Keratinocyte (primary cell): ENCODE measurements around the gene FRAS1. TPM values are rescaled to one million over a fixed set of nuclear protein-coding genes. Genes with fewer than 3 reads are reported as not detected.

Experiments
- DNase-seq: peaks from one replicate; pipeline ENCODE4 v3.0.0-alpha.2; 2011; ENCODE audit warnings: low read depth, missing footprints, low spot score
- FAIRE-seq: peaks from 2 replicates; lab custom pipeline; 2011; peaks lifted over from hg19 to GRCh38; lab: Jason Lieb, UNC
- H2AFZ ChIP-seq: 2 replicates; pipeline ENCODE4 v1.6.0; 2012; ENCODE audit warnings: low read length, control low read depth, inconsistent platforms; ENCODE audit not compliant: control insufficient read depth
- H3K27ac ChIP-seq: 2 replicates; pipeline ENCODE4 v1.5.1; 2011; ENCODE audit warnings: low read length; ENCODE audit not compliant: control insufficient read depth, insufficient read depth
- H3K27me3 ChIP-seq: 3 replicates; pipeline ENCODE4 v1.6.0; 2011; ENCODE audit warnings: low read length; ENCODE audit not compliant: control insufficient read depth, insufficient read depth; ENCODE audit errors: extremely low read depth
- H3K36me3 ChIP-seq, 2 experiments: 2 replicates in 1 of 2; 3 replicates in 1 of 2; pipeline ENCODE4 v1.5.1; 2011; ENCODE audit warnings: low read length in 2 of 2, mild to moderate bottlenecking in 1 of 2; ENCODE audit not compliant: control insufficient read depth in 2 of 2, insufficient read depth in 2 of 2; ENCODE audit errors: extremely low read depth in 1 of 2
- H3K4me1 ChIP-seq: 3 replicates; pipeline ENCODE4 v1.5.1; 2011; ENCODE audit warnings: low read length; ENCODE audit not compliant: control insufficient read depth, insufficient read depth; ENCODE audit errors: extremely low read depth
- H3K4me2 ChIP-seq: 3 replicates; pipeline ENCODE4 v1.6.0; 2011; ENCODE audit warnings: low read depth, low read length; ENCODE audit not compliant: control insufficient read depth, insufficient read depth; ENCODE audit errors: extremely low read depth
- H3K4me3 ChIP-seq, 3 experiments: fragments of 200-600 bp in 1 of 3; sonication (generic) in 1 of 3; 2 replicates in 2 of 3; 3 replicates in 1 of 3; pipeline ENCODE4 v1.5.1; 2011 to 2016; ENCODE audit warnings: low read length in 3 of 3, mild to moderate bottlenecking in 3 of 3, control low read depth in 2 of 3, inconsistent platforms in 1 of 3, low read depth in 1 of 3, mixed read lengths in 1 of 3, mixed run types in 1 of 3, moderate library complexity in 1 of 3; ENCODE audit not compliant: control insufficient read depth in 2 of 3, insufficient read depth in 2 of 3; ENCODE audit errors: extremely low read depth in 1 of 3
- H3K79me2 ChIP-seq: 2 replicates; pipeline ENCODE4 v1.6.0; 2012; ENCODE audit warnings: low read length; ENCODE audit not compliant: control insufficient read depth, insufficient read depth
- H3K9ac ChIP-seq: 3 replicates; pipeline ENCODE4 v1.6.0; 2011; ENCODE audit warnings: low read length; ENCODE audit not compliant: control insufficient read depth, insufficient read depth; ENCODE audit errors: extremely low read depth
- H3K9me1 ChIP-seq: 3 replicates; pipeline ENCODE4 v1.6.0; 2011; ENCODE audit warnings: low read length; ENCODE audit not compliant: control insufficient read depth, insufficient read depth; ENCODE audit errors: extremely low read depth
- H3K9me3 ChIP-seq: 2 replicates; pipeline ENCODE4 v1.5.1; 2012; ENCODE audit warnings: low read depth, low read length; ENCODE audit not compliant: control insufficient read depth
- H4K20me1 ChIP-seq: 3 replicates; pipeline ENCODE4 v1.6.0; 2011; ENCODE audit warnings: low read length; ENCODE audit not compliant: control insufficient read depth, insufficient read depth; ENCODE audit errors: extremely low read depth
- CTCF ChIP-seq, 3 experiments: IDR thresholded peaks in 1 of 3; conservative IDR thresholded peaks in 1 of 3; optimal IDR thresholded peaks in 1 of 3; 2 replicates in 2 of 3; 3 replicates in 1 of 3; pipeline versions ENCODE3 to v1.5.1; 2011; ENCODE audit warnings: low read length in 3 of 3, mild to moderate bottlenecking in 3 of 3, moderate library complexity in 2 of 3, control low read depth in 1 of 3, inconsistent platforms in 1 of 3; ENCODE audit not compliant: insufficient read depth in 2 of 3; ENCODE audit errors: extremely low read depth in 1 of 3
- EZH2 ChIP-seq: IDR thresholded peaks from one replicate; pipeline ENCODE4 v1.6.1; 2012; ENCODE audit warnings: inconsistent platforms, mild to moderate bottlenecking, low read length, moderate library complexity
- dilution Hi-C: fragments of 300-500 bp; cut with MboI; formaldehyde crosslinking; loops from one replicate; pipeline ENCODE4 v1.7.0; 2020; ENCODE audit warnings: low sequenced_read_pairs; ENCODE audit not compliant: extremely low pct_ligation_motif_present
- polyA plus RNA-seq, 5 experiments: library from polyadenylated mRNA; depleted of rRNA in 3 of 5; stranded (reverse) in 3 of 5; stranded (forward) in 1 of 5; unstranded in 1 of 5; fragments of >200 nt; gene quantifications; 1 replicate in 1 of 5; 2 replicates in 3 of 5; 3 replicates in 1 of 5; pipeline versions ENCODE4 v1.2.1 to v1.2.3, GENCODE V29; 2011 to 2012; ENCODE audit warnings: missing spikeins in 2 of 5, low read depth in 1 of 5, low replicate concordance in 1 of 5

The FRAS1 gene
- polyA plus RNA-seq, 1 donor (not counting 4 experiments of a cell fraction or from before 2014, with no cell fraction given) = 3.5 TPM

GRCh38 chr4:78386679-78387078 is 329.6 kb downstream of the FRAS1 start:
- no peak for DNase-seq
- Histone ChIP-seq H3K27ac (no peak overlapping the region), H3K9me3 (no peaks in the 10 kb centered on the region), H2AFZ (no peak overlapping the region), H4K20me1 (no peaks in the 10 kb centered on the region), H3K9ac (no peak overlapping the region), H3K9me1 (no peaks in the 10 kb centered on the region), H3K27me3 (no peaks in the 10 kb centered on the region), H3K4me1 (no peaks in the 10 kb centered on the region), H3K4me2 (no peak overlapping the region), H3K79me2 (no peaks in the 10 kb centered on the region), H3K36me3 (no peaks in the 10 kb centered on the region), H3K4me3 (no peak overlapping the region)
- TF ChIP-seq CTCF (optimal IDR thresholded peaks at IDR 0.05 in 1 of 3, IDR thresholded peaks at IDR 0.05 in 1 of 3, conservative IDR thresholded peaks at IDR 0.05 in 1 of 3; ENCODE audit: extremely low read depth in 1 of 3, insufficient read depth in 2 of 3, low read length in 3 of 3) = no peak
- TF ChIP-seq EZH2 = no peak
- dilution Hi-C loops = no loop called here
- no peak for FAIRE-seq

- Histone ChIP-seq H2AFZ (no peak overlapping the region), H3K4me1 (no peaks in the 10 kb centered on the region), H3K79me2 (no peaks in the 10 kb centered on the region), H3K4me2 (no peak overlapping the region), H3K9me1 (no peaks in the 10 kb centered on the region), H3K9ac (no peak overlapping the region), H3K9me3 (no peaks in the 10 kb centered on the region), H3K27me3 (no peaks in the 10 kb centered on the region), H4K20me1 (no peaks in the 10 kb centered on the region), H3K36me3 (no peaks in the 10 kb centered on the region), H3K27ac (no peak overlapping the region), H3K4me3 (no peak overlapping the region)
- no peak for TF ChIP-seq EZH2
- no peak for TF ChIP-seq CTCF (optimal IDR thresholded peaks at IDR 0.05 in 1 of 3, IDR thresholded peaks at IDR 0.05 in 1 of 3, conservative IDR thresholded peaks at IDR 0.05 in 1 of 3; ENCODE audit: extremely low read depth in 1 of 3, insufficient read depth in 2 of 3, low read length in 3 of 3)
- DNase-seq = no peak
- FAIRE-seq = no peak
- dilution Hi-C loops = no loop called here
Measured at GRCh38 chr4:78395642-78396041, 338.5 kb downstream of the FRAS1 start.
